Activated naive CD4-positive, alpha-beta T cell treated with anti-CD3 and anti-CD28 coated beads for 36 hours (primary cell): ENCODE measurements around the gene CD164. TPM values are rescaled to one million over a fixed set of nuclear protein-coding genes. Genes with fewer than 3 reads are reported as not detected.

Experiments
- CTCF ChIA-PET: fragments of 350-600 bp; sonication (Branson Sonifier 250); formaldehyde crosslinking; loops from one replicate; lab custom pipeline; 2021; ENCODE audit warnings: antibody characterized with exemption; lab: Charles Lee
- DNase-seq: peaks from one replicate; pipeline ENCODE4 v3.0.0-alpha.2; 2020
- H3K27ac Mint-ChIP-seq: one replicate; pipeline ENCODE4 v1.8.0; 2021; ENCODE audit warnings: mild to moderate bottlenecking, mixed read lengths
- H3K27me3 Mint-ChIP-seq: one replicate; pipeline ENCODE4 v1.8.0; 2021; ENCODE audit warnings: low read depth, mixed read lengths
- H3K36me3 Mint-ChIP-seq: one replicate; pipeline ENCODE4 v1.8.0; 2021; ENCODE audit warnings: low read depth, mixed read lengths
- H3K4me1 Mint-ChIP-seq: one replicate; pipeline ENCODE4 v1.8.0; 2021; ENCODE audit warnings: low read depth, mixed read lengths
- H3K4me3 Mint-ChIP-seq: one replicate; pipeline ENCODE4 v1.8.0; 2021; ENCODE audit warnings: mild to moderate bottlenecking, moderate library complexity, mixed read lengths
- H3K9me3 Mint-ChIP-seq: one replicate; pipeline ENCODE4 v1.8.0; 2021; ENCODE audit warnings: mixed read lengths
- intact Hi-C: fragments of 100-400 bp; cut with micrococcal nuclease; formaldehyde crosslinking; loops from one replicate; pipeline ENCODE4 v1.15.1; 2023
- total RNA-seq, 2 experiments: library from RNA; stranded (reverse); gene quantifications; one replicate each; pipeline ENCODE4 v1.2.3, GENCODE V29; 2021

The CD164 gene
- total RNA-seq, 2 experiments from 2014 or later = 177 to 180 TPM

- no peak for DNase-seq
- H3K4me3 Mint-ChIP-seq = no peak overlapping the region
- peaks cover 3% of the 10 kb centered on the region for H3K4me1 Mint-ChIP-seq
- H3K9me3 Mint-ChIP-seq = no peaks in the 10 kb centered on the region
- H3K27ac Mint-ChIP-seq = no peak overlapping the region
- CTCF ChIA-PET = interaction anchor here (0.5 to 3.3 kb wide), 4 partner anchors 9 to 206 kb away, joined by 3 to 27 read pairs (median 4); partner anchors contain the start of gene CD164
- no peaks in the 10 kb centered on the region for H3K36me3 Mint-ChIP-seq
- intact Hi-C loops = no loop called here
- H3K27me3 Mint-ChIP-seq = no peaks in the 10 kb centered on the region
Observed at GRCh38 chr6:109393157-109393885, 11.1 kb upstream of the CD164 start.

- no peaks in the 10 kb centered on the region for H3K27me3 Mint-ChIP-seq
- no peak overlapping the region for H3K27ac Mint-ChIP-seq
- DNase-seq = no peak
- CTCF ChIA-PET = interaction anchor here (1.3 kb wide), 1 partner anchor 202 kb away, joined by 3 read pairs; no protein-coding TSS in a partner anchor
- intact Hi-C loops = loop anchor here (10.0 kb wide), 1 partner anchor 475 kb away; no protein-coding TSS in a partner anchor
- H3K36me3 Mint-ChIP-seq = no peaks in the 10 kb centered on the region
- no peaks in the 10 kb centered on the region for H3K9me3 Mint-ChIP-seq
- peaks cover 5% of the 10 kb centered on the region for H3K4me1 Mint-ChIP-seq
- no peak overlapping the region for H3K4me3 Mint-ChIP-seq
Observed at GRCh38 chr6:109389650-109390274, 7.5 kb upstream of the CD164 start.

DNA sequence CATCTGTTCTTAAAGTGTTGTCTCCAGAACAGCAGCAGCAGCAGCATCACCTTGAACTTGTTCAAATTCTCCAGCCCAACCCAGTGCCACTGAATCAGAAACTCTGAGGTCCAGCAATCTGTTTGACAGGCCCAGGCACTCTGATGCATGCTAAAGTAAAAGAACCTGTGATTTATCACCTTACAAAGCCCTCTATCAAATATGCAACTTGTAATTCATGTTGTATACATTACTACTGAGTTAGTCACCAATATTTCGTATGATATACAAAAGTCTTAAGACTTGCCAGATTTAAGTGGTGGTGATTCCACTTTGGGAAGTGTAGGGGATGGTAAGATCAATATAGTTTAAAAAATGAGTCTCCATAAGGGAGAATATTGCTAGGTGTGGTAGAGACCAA lies 6.0 kb upstream of the CD164 start:
- CTCF ChIA-PET = no interaction called here
- no peaks in the 10 kb centered on the region for H3K36me3 Mint-ChIP-seq
- DNase-seq = no peak
- peaks cover 18% of the 10 kb centered on the region for H3K4me1 Mint-ChIP-seq
- no peaks in the 10 kb centered on the region for H3K27me3 Mint-ChIP-seq
- H3K9me3 Mint-ChIP-seq = no peaks in the 10 kb centered on the region
- no peak overlapping the region for H3K4me3 Mint-ChIP-seq
- intact Hi-C loops = loop anchor here (10.0 kb wide), 1 partner anchor 473 kb away; no protein-coding TSS in a partner anchor
- no peak overlapping the region for H3K27ac Mint-ChIP-seq

DNA sequence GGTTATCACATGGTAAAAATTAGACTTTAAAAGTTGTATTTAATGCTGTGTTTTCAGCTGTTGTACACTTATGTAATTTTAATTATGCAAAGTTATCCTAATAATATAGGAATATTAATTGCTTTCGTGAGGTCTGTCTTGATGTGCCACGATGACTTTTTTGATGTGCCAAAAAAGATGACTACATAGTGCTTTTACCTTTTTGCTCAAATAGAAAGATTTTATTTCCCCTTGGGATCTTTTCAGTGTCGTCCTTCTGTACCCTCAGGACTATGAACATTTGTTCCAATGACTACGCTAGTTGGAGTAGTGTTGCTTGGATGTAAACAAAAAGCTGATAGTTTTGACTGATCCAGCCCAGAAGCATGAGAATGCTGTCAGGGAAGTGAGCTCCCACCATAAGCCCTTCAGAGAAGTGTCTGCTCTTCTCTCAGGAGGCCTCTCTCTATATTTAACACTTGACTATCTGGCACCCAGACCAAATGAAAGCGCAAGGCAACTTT lies 1.2 kb upstream of the CD164 start:
- no peak for DNase-seq
- no peaks in the 10 kb centered on the region for H3K9me3 Mint-ChIP-seq
- no peaks in the 10 kb centered on the region for H3K27me3 Mint-ChIP-seq
- CTCF ChIA-PET = interaction anchor here (0.6 to 4.9 kb wide), 28 partner anchors 10 to 1151 kb away, joined by 3 to 86 read pairs (median 4); partner anchors contain the start of genes PPIL6 and SMPD2
- intact Hi-C loops = loop anchor here (1.0 to 10.0 kb wide), 21 partner anchors 75 to 1671 kb away; partner anchors contain the start of genes AMD1, CDC40, CDK19 and OSTM1
- H3K36me3 Mint-ChIP-seq = peaks cover 20% of the 10 kb centered on the region
- H3K4me3 Mint-ChIP-seq = peak overlapping the region; percentile 96
- peaks cover 29% of the 10 kb centered on the region for H3K4me1 Mint-ChIP-seq
- peak overlapping the region; percentile 100 for H3K27ac Mint-ChIP-seq

GRCh38 chr6:109382576-109383437 lies 540 bp upstream of the CD164 start:
- H3K9me3 Mint-ChIP-seq = no peaks in the 10 kb centered on the region

DNA sequence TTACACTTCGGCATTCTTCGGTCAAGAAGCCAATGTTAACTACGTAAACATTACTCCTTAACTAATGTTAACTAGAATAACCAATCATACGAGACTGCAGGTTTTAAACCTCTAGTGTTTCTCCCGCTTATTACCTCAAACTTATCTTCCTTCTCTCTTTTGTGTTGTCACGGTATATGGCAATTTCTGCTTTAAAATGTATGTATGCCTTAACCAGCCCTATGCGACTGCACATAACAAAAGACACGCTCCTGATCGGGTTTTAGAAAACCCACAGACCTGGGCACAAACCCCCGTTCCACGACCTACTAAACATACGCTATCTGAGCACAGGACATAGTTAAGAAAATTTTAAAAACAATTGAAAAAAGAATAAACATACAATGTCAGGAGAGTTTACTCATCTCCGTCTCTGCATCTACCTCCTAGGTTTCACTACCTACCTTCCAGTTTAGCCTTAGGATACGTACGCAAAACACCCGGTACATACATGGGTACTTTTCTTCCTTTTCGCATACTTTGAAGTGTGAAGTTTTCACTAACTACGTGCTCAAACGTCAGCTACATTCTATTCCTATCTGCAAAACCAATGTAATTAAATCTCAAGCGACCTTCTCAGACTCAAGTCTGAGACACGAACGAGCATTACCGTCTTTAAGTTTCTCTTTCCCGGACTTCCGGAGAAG lies 1.1 kb downstream of the CD164 start:
- Mint-ChIP-seq H3K27ac (peak overlapping the region; percentile 98), H3K4me3 (peak overlapping the region; percentile 96), H3K27me3 (no peaks in the 10 kb centered on the region), H3K4me1 (peaks cover 44% of the 10 kb centered on the region), H3K9me3 (no peaks in the 10 kb centered on the region), H3K36me3 (peaks cover 36% of the 10 kb centered on the region)
- intact Hi-C loops = loop anchor here (1.0 to 10.0 kb wide), 11 partner anchors 8 to 1669 kb away; partner anchors contain the start of genes AMD1, CDC40, OSTM1 and SCML4
- CTCF ChIA-PET = interaction anchor here (0.6 kb wide), 1 partner anchor 7 kb away, joined by 3 read pairs; no protein-coding TSS in a partner anchor
- peak; percentile 11 for DNase-seq

More at GRCh38 chr6:109382576-109383437, 540 bp upstream of the CD164 start:
- Mint-ChIP-seq H3K27ac (peak overlapping the region; percentile 100), H3K27me3 (no peaks in the 10 kb centered on the region), H3K36me3 (peaks cover 27% of the 10 kb centered on the region), H3K4me1 (peaks cover 35% of the 10 kb centered on the region), H3K4me3 (peak overlapping the region; percentile 96)
- intact Hi-C loops = loop anchor here (1.0 to 10.0 kb wide), 26 partner anchors 57 to 1671 kb away; partner anchors contain the start of genes AK9, AMD1, CDC40 and CDK19
- peak; percentile 94 for DNase-seq
- CTCF ChIA-PET = interaction anchor here (0.6 to 4.9 kb wide), 27 partner anchors 9 to 657 kb away, joined by 3 to 86 read pairs (median 4); partner anchors contain the start of genes PPIL6 and SMPD2

- Mint-ChIP-seq H3K36me3 (peaks cover 45% of the 10 kb centered on the region), H3K9me3 (no peaks in the 10 kb centered on the region), H3K4me1 (peaks cover 51% of the 10 kb centered on the region), H3K4me3 (peak overlapping the region; percentile 96), H3K27me3 (no peaks in the 10 kb centered on the region), H3K27ac (peak overlapping the region; percentile 77)
- no peak for DNase-seq
- intact Hi-C loops = loop anchor here (5.0 to 10.0 kb wide), 10 partner anchors 437 to 1667 kb away; partner anchors contain the start of genes AMD1, CDC40, OSTM1 and SCML4
- CTCF ChIA-PET = interaction anchor here (1.0 to 1.3 kb wide), 2 partner anchors 103 to 192 kb away, joined by 3 to 4 read pairs; no protein-coding TSS in a partner anchor
Observed at GRCh38 chr6:109379711-109380110, 2.6 kb downstream of the CD164 start.

GRCh38 chr6:109377717-109378116 lies 4.5 kb downstream of the CD164 start:
- no peak overlapping the region for H3K27ac Mint-ChIP-seq
- intact Hi-C loops = no loop called here
- peaks cover 56% of the 10 kb centered on the region for H3K4me1 Mint-ChIP-seq
- no peak overlapping the region for H3K4me3 Mint-ChIP-seq
- CTCF ChIA-PET = interaction anchor here (0.6 to 0.9 kb wide), 3 partner anchors 38 to 1633 kb away, joined by 3 to 4 read pairs (median 4); no protein-coding TSS in a partner anchor
- no peak for DNase-seq
- no peaks in the 10 kb centered on the region for H3K27me3 Mint-ChIP-seq
- no peaks in the 10 kb centered on the region for H3K9me3 Mint-ChIP-seq
- H3K36me3 Mint-ChIP-seq = peaks cover 61% of the 10 kb centered on the region

- DNase-seq = no peak
- Mint-ChIP-seq H3K9me3 (no peaks in the 10 kb centered on the region), H3K36me3 (peaks cover 59% of the 10 kb centered on the region), H3K4me1 (peaks cover 69% of the 10 kb centered on the region), H3K4me3 (no peak overlapping the region), H3K27ac (peak overlapping the region; percentile 78), H3K27me3 (no peaks in the 10 kb centered on the region)
- intact Hi-C loops = loop anchor here (2.0 kb wide), 1 partner anchor 172 kb away; no protein-coding TSS in a partner anchor
- CTCF ChIA-PET = interaction anchor here (0.7 to 1.3 kb wide), 2 partner anchors 7 to 10 kb away, joined by 3 to 10 read pairs; no protein-coding TSS in a partner anchor
Observed at GRCh38 chr6:109374326-109374892, 7.9 kb downstream of the CD164 start.

GRCh38 chr6:109373762-109374161 lies 8.5 kb downstream of the CD164 start:
- DNase-seq = peak; percentile 74
- peaks cover 63% of the 10 kb centered on the region for H3K4me1 Mint-ChIP-seq
- peaks cover 56% of the 10 kb centered on the region for H3K36me3 Mint-ChIP-seq
- peak overlapping the region; percentile 20 for H3K4me3 Mint-ChIP-seq
- intact Hi-C loops = loop anchor here (1.0 to 2.0 kb wide), 3 partner anchors 8 to 171 kb away; no protein-coding TSS in a partner anchor
- no peaks in the 10 kb centered on the region for H3K9me3 Mint-ChIP-seq
- H3K27ac Mint-ChIP-seq = peak overlapping the region; percentile 78
- no peaks in the 10 kb centered on the region for H3K27me3 Mint-ChIP-seq
- CTCF ChIA-PET = interaction anchor here (0.7 to 1.3 kb wide), 2 partner anchors 8 to 10 kb away, joined by 3 to 10 read pairs; no protein-coding TSS in a partner anchor
